Activated naive CD4-positive, alpha-beta T cell treated with anti-CD3 and anti-CD28 coated beads, Interleukin-2, amount 50 U/mL, for 24 hours (primary cell): ENCODE results near the gene PRKG1.
"Not testable (repeated sequence)": the region's sequence is repeated elsewhere in the genome, so short reads cannot be mapped to it uniquely, and the experiment has no call there.

ENCODE experiments used
- H3K27ac Mint-ChIP-seq: one replicate; pipeline ENCODE4 v1.8.0; 2021; ENCODE audit warnings: mild to moderate bottlenecking, mixed read lengths
- H3K27me3 Mint-ChIP-seq: one replicate; pipeline ENCODE4 v1.8.0; 2021; ENCODE audit warnings: mixed read lengths
- H3K36me3 Mint-ChIP-seq: one replicate; pipeline ENCODE4 v1.8.0; 2021; ENCODE audit warnings: mixed read lengths
- H3K4me1 Mint-ChIP-seq: one replicate; pipeline ENCODE4 v1.8.0; 2021; ENCODE audit warnings: mixed read lengths
- H3K4me3 Mint-ChIP-seq: one replicate; pipeline ENCODE4 v1.8.0; 2021; ENCODE audit warnings: mild to moderate bottlenecking, mixed read lengths
- H3K9me3 Mint-ChIP-seq: one replicate; pipeline ENCODE4 v1.8.0; 2021; ENCODE audit warnings: mixed read lengths

Gene PRKG1

GRCh38 chr10:51685768-51686167 lies 611.5 kb downstream of the PRKG1 start:
- Mint-ChIP-seq H3K4me1 (peaks cover 3% of the 10 kb centered on the region), H3K36me3 (no peaks in the 10 kb centered on the region), H3K9me3 (peaks cover 12% of the 10 kb centered on the region), H3K27ac (no peak overlapping the region), H3K4me3 (no peak overlapping the region), H3K27me3 (peaks cover 5% of the 10 kb centered on the region)

- Mint-ChIP-seq H3K9me3 (peaks cover 12% of the 10 kb centered on the region), H3K27ac (no peak overlapping the region), H3K36me3 (no peaks in the 10 kb centered on the region), H3K4me3 (no peak overlapping the region), H3K4me1 (peaks cover 3% of the 10 kb centered on the region), H3K27me3 (peaks cover 1% of the 10 kb centered on the region)
Measured at GRCh38 chr10:51687296-51687695, 613.0 kb downstream of the PRKG1 start.

- H3K9me3 Mint-ChIP-seq: peaks cover 12% of the 10 kb centered on the region
- not testable (repeated sequence) for H3K36me3 Mint-ChIP-seq, H3K27me3 Mint-ChIP-seq, H3K27ac Mint-ChIP-seq, H3K4me1 Mint-ChIP-seq, H3K4me3 Mint-ChIP-seq
Measured at GRCh38 chr10:51688826-51689225, 614.5 kb downstream of the PRKG1 start.

GRCh38 chr10:51689536-51689935 lies 615.2 kb downstream of the PRKG1 start:
- no peaks in the 10 kb centered on the region for H3K36me3 Mint-ChIP-seq
- H3K27me3 Mint-ChIP-seq: no peaks in the 10 kb centered on the region
- peaks cover 12% of the 10 kb centered on the region for H3K9me3 Mint-ChIP-seq
- no peak overlapping the region for H3K4me3 Mint-ChIP-seq
- H3K27ac Mint-ChIP-seq: no peak overlapping the region
- peaks cover 7% of the 10 kb centered on the region for H3K4me1 Mint-ChIP-seq

- H3K27ac Mint-ChIP-seq: no peak overlapping the region
- no peak overlapping the region for H3K4me3 Mint-ChIP-seq
- peaks cover 23% of the 10 kb centered on the region for H3K4me1 Mint-ChIP-seq
- H3K9me3 Mint-ChIP-seq: peaks cover 12% of the 10 kb centered on the region
- H3K36me3 Mint-ChIP-seq: peaks cover 3% of the 10 kb centered on the region
- no peaks in the 10 kb centered on the region for H3K27me3 Mint-ChIP-seq
Measured at GRCh38 chr10:51691135-51691534, 616.8 kb downstream of the PRKG1 start.

- H3K9me3 Mint-ChIP-seq: peaks cover 4% of the 10 kb centered on the region
Measured at GRCh38 chr10:51694086-51694768, 619.9 kb downstream of the PRKG1 start.

GRCh38 chr10:51696251-51696650 lies 622.0 kb downstream of the PRKG1 start:
- Mint-ChIP-seq H3K4me3 (peak overlapping the region; percentile 77), H3K9me3 (no peaks in the 10 kb centered on the region), H3K27ac (peak overlapping the region; percentile 66), H3K27me3 (no peaks in the 10 kb centered on the region), H3K4me1 (peaks cover 52% of the 10 kb centered on the region), H3K36me3 (peaks cover 21% of the 10 kb centered on the region)

More at GRCh38 chr10:51694086-51694768, 619.9 kb downstream of the PRKG1 start:
- peaks cover 20% of the 10 kb centered on the region for H3K36me3 Mint-ChIP-seq
- H3K27me3 Mint-ChIP-seq: no peaks in the 10 kb centered on the region
- no peak overlapping the region for H3K27ac Mint-ChIP-seq
- H3K4me3 Mint-ChIP-seq: no peak overlapping the region
- peaks cover 49% of the 10 kb centered on the region for H3K4me1 Mint-ChIP-seq

GRCh38 chr10:51698473-51699063 lies 624.3 kb downstream of the PRKG1 start:
- Mint-ChIP-seq H3K36me3 (peaks cover 21% of the 10 kb centered on the region), H3K4me3 (peak overlapping the region; percentile 99), H3K9me3 (no peaks in the 10 kb centered on the region), H3K4me1 (peaks cover 52% of the 10 kb centered on the region), H3K27me3 (no peaks in the 10 kb centered on the region), H3K27ac (peak overlapping the region; percentile 100)

- Mint-ChIP-seq H3K36me3 (peaks cover 21% of the 10 kb centered on the region), H3K4me3 (peak overlapping the region; percentile 99)
Measured at GRCh38 chr10:51699145-51699474, 624.8 kb downstream of the PRKG1 start.

GRCh38 chr10:51699475-51700227 lies 625.4 kb downstream of the PRKG1 start, which contains the start of gene CSTF2T:
TSS of gene CSTF2T (minus strand) at chr10:51699595. CDS start at chr10:51699549, 46 bp downstream.
- peaks cover 47% of the 10 kb centered on the region for H3K4me1 Mint-ChIP-seq

More at GRCh38 chr10:51699145-51699474, 624.8 kb downstream of the PRKG1 start:
- Mint-ChIP-seq H3K9me3 (no peaks in the 10 kb centered on the region), H3K27me3 (no peaks in the 10 kb centered on the region), H3K4me1 (peaks cover 51% of the 10 kb centered on the region), H3K27ac (peak overlapping the region; percentile 100)

GRCh38 chr10:51700228-51700817 lies 626.0 kb downstream of the PRKG1 start:
- no peaks in the 10 kb centered on the region for H3K9me3 Mint-ChIP-seq
- peak overlapping the region; percentile 100 for H3K27ac Mint-ChIP-seq
- H3K4me3 Mint-ChIP-seq: peak overlapping the region; percentile 99
- H3K27me3 Mint-ChIP-seq: no peaks in the 10 kb centered on the region
- peaks cover 21% of the 10 kb centered on the region for H3K36me3 Mint-ChIP-seq
- peaks cover 40% of the 10 kb centered on the region for H3K4me1 Mint-ChIP-seq

More at GRCh38 chr10:51699475-51700227, 625.4 kb downstream of the PRKG1 start, which contains the start of gene CSTF2T:
- Mint-ChIP-seq H3K27me3 (no peaks in the 10 kb centered on the region), H3K4me3 (peak within 1 kb of the TSS; percentile 99), H3K9me3 (no peaks in the 10 kb centered on the region), H3K27ac (peak within 1 kb of the TSS; percentile 100), H3K36me3 (peaks cover 21% of the 10 kb centered on the region)

- Mint-ChIP-seq H3K27ac (no peak overlapping the region), H3K9me3 (no peaks in the 10 kb centered on the region), H3K4me1 (peaks cover 14% of the 10 kb centered on the region), H3K36me3 (no peaks in the 10 kb centered on the region), H3K4me3 (no peak overlapping the region), H3K27me3 (no peaks in the 10 kb centered on the region)
Measured at GRCh38 chr10:51705774-51706173, 631.5 kb downstream of the PRKG1 start.

- no peaks in the 10 kb centered on the region for H3K9me3 Mint-ChIP-seq
- peaks cover 14% of the 10 kb centered on the region for H3K4me1 Mint-ChIP-seq
- no peaks in the 10 kb centered on the region for H3K36me3 Mint-ChIP-seq
- H3K27ac Mint-ChIP-seq: no peak overlapping the region
- no peak overlapping the region for H3K4me3 Mint-ChIP-seq
- no peaks in the 10 kb centered on the region for H3K27me3 Mint-ChIP-seq
Measured at GRCh38 chr10:51706225-51706624, 631.9 kb downstream of the PRKG1 start.

- Mint-ChIP-seq H3K36me3 (no peaks in the 10 kb centered on the region), H3K9me3 (no peaks in the 10 kb centered on the region), H3K27me3 (no peaks in the 10 kb centered on the region), H3K4me3 (no peak overlapping the region), H3K4me1 (peaks cover 14% of the 10 kb centered on the region), H3K27ac (no peak overlapping the region)
Measured at GRCh38 chr10:51707392-51707791, 633.1 kb downstream of the PRKG1 start.

GRCh38 chr10:51707821-51708424 lies 633.6 kb downstream of the PRKG1 start:
- Mint-ChIP-seq H3K4me1 (peaks cover 14% of the 10 kb centered on the region), H3K27me3 (no peaks in the 10 kb centered on the region), H3K9me3 (no peaks in the 10 kb centered on the region), H3K4me3 (no peak overlapping the region), H3K36me3 (no peaks in the 10 kb centered on the region), H3K27ac (peak overlapping the region; percentile 14)
